Tibial nerve (tissue), 4 donors: ENCODE results near the gene MLXIP.

Experiments
- CTCF ChIP-seq, 5 experiments: fragments of 200-600 bp in 3 of 5; fragments of 450-650 bp in 2 of 5; sonication (generic) in 3 of 5; IDR thresholded peaks; one replicate each; pipeline ENCODE4 v1.5.1; 2016 to 2019; ENCODE audit warnings: antibody characterized with exemption in 5 of 5, mild to moderate bottlenecking in 3 of 5, moderate library complexity in 2 of 5
- EP300 ChIP-seq, 2 donors: sonication (generic); formaldehyde crosslinking; IDR thresholded peaks; one replicate each; pipeline ENCODE4 v1.6.1; 2017; ENCODE audit warnings: antibody characterized with exemption in 2 of 2, mild to moderate bottlenecking in 1 of 2
- POLR2A ChIP-seq, 2 donors: fragments of 450-650 bp; IDR thresholded peaks; one replicate each; pipeline ENCODE4 v1.6.1; 2017; ENCODE audit warnings: antibody characterized with exemption in 2 of 2, mild to moderate bottlenecking in 2 of 2, moderate library complexity in 2 of 2

GRCh38 chr12:122152754-122153153 lies 74.2 kb downstream of the MLXIP start:
- TF ChIP-seq CTCF (IDR thresholded peaks at IDR 0.05) (no peak), POLR2A (IDR thresholded peaks at IDR 0.05) (no peak), EP300 (IDR thresholded peaks at IDR 0.05) (no peak)
